Progenitor cell of endocrine pancreas (in vitro differentiated cells): Measurements from ENCODE around the gene INTS1. TPM values are rescaled to one million over a fixed set of nuclear protein-coding genes. Genes with fewer than 3 reads are reported as not detected.

Experiments used
- DNase-seq: peaks from one replicate; pipeline ENCODE4 v3.0.0; 2021; ENCODE audit warnings: low spot score; ENCODE audit not compliant: unreplicated experiment
- H3K27ac Mint-ChIP-seq: 2 replicates; pipeline ENCODE4 v1.8.0; 2021; ENCODE audit warnings: mild to moderate bottlenecking, moderate library complexity, mixed read lengths
- H3K27me3 Mint-ChIP-seq: 2 replicates; pipeline ENCODE4 v1.8.0; 2021; ENCODE audit warnings: mixed read lengths
- H3K36me3 Mint-ChIP-seq: 2 replicates; pipeline ENCODE4 v1.8.0; 2022; ENCODE audit warnings: mixed read lengths; ENCODE audit not compliant: insufficient read depth
- H3K4me1 Mint-ChIP-seq: 2 replicates; pipeline ENCODE4 v1.8.0; 2021; ENCODE audit warnings: low read depth, mixed read lengths
- H3K4me3 Mint-ChIP-seq: 2 replicates; pipeline ENCODE4 v1.8.0; 2021; ENCODE audit warnings: low read depth, mild to moderate bottlenecking, moderate library complexity, mixed read lengths
- H3K9me3 Mint-ChIP-seq: 2 replicates; pipeline ENCODE4 v1.8.0; 2021; ENCODE audit warnings: low read depth, mixed read lengths
- CTCF ChIP-seq: fragments of 200-600 bp; sonication (generic); IDR thresholded peaks from one replicate; pipeline ENCODE4 v1.5.0; 2021; ENCODE audit warnings: antibody characterized with exemption, mild to moderate bottlenecking; ENCODE audit not compliant: unreplicated experiment
- long read RNA-seq: library from polyadenylated mRNA; unstranded; transcript quantifications from one replicate; pipeline ENCODE4 v2.0.0, GENCODE V29; 2020
- total RNA-seq: library from RNA; stranded (reverse); gene quantifications from 2 replicates; pipeline ENCODE4 v1.2.1, GENCODE V29; 2021

Gene INTS1, protein sequence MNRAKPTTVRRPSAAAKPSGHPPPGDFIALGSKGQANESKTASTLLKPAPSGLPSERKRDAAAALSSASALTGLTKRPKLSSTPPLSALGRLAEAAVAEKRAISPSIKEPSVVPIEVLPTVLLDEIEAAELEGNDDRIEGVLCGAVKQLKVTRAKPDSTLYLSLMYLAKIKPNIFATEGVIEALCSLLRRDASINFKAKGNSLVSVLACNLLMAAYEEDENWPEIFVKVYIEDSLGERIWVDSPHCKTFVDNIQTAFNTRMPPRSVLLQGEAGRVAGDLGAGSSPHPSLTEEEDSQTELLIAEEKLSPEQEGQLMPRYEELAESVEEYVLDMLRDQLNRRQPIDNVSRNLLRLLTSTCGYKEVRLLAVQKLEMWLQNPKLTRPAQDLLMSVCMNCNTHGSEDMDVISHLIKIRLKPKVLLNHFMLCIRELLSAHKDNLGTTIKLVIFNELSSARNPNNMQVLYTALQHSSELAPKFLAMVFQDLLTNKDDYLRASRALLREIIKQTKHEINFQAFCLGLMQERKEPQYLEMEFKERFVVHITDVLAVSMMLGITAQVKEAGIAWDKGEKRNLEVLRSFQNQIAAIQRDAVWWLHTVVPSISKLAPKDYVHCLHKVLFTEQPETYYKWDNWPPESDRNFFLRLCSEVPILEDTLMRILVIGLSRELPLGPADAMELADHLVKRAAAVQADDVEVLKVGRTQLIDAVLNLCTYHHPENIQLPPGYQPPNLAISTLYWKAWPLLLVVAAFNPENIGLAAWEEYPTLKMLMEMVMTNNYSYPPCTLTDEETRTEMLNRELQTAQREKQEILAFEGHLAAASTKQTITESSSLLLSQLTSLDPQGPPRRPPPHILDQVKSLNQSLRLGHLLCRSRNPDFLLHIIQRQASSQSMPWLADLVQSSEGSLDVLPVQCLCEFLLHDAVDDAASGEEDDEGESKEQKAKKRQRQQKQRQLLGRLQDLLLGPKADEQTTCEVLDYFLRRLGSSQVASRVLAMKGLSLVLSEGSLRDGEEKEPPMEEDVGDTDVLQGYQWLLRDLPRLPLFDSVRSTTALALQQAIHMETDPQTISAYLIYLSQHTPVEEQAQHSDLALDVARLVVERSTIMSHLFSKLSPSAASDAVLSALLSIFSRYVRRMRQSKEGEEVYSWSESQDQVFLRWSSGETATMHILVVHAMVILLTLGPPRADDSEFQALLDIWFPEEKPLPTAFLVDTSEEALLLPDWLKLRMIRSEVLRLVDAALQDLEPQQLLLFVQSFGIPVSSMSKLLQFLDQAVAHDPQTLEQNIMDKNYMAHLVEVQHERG (N-terminal part only)
- total RNA-seq = 145 and 150 TPM in 2 replicates
- long read RNA-seq, partial matches to known transcripts = 6 of 7 reads
- long read RNA-seq, other reads (novel, unspliced or antisense) = 1 of 7 reads

DNA sequence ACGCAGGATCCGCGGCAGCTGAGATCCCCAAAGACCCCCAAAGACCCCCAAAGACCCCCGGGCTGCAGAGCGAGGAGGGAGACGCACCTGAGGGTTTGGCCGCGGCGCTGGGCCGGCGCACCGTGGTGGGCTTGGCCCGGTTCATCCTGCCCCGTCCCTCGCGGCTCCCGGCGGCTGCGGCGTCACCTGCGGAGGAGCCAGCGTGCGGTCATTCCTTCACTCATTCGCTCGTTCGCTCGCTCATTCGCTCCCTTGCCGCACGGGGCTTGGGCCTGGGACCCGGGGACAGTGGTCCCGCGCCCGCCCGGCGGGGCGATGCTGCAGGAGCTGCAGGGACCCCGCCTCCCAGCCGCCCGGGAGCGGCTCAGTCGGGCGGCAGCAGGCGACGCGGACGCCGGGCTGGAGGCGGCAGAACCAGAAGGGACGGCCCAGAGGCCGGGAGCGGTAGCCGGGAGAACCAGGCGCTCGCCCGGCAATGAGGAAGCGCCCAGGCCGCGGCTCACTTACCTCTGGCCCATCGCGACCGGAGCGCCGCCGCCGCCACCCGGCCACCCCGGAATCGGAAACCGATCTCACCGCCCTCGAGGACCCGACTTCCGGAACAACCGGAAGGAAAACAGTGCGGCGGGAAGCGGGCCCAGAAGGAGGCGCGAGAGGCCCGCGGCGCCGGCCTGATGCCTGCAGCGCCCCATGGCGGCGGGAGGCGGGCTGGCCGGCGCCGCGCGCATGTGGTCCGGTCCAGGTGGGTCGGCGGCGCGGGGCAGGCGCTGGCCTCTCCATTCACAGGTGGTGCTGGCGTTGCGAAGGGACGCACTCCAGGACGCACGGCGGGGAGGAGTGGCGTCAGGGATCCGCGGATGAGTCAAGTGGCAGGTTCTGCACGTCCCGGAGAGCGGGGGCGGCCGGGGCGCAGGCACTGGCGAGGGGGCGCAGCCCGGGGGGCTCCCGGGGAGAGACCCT lies at the start of gene INTS1:
Gene INTS1 (minus strand): TSS at position 574 of the 960 bp plus-strand sequence. CDS start 429 bp downstream, at position 145.
- peak; percentile 93 for TF ChIP-seq CTCF

DNA sequence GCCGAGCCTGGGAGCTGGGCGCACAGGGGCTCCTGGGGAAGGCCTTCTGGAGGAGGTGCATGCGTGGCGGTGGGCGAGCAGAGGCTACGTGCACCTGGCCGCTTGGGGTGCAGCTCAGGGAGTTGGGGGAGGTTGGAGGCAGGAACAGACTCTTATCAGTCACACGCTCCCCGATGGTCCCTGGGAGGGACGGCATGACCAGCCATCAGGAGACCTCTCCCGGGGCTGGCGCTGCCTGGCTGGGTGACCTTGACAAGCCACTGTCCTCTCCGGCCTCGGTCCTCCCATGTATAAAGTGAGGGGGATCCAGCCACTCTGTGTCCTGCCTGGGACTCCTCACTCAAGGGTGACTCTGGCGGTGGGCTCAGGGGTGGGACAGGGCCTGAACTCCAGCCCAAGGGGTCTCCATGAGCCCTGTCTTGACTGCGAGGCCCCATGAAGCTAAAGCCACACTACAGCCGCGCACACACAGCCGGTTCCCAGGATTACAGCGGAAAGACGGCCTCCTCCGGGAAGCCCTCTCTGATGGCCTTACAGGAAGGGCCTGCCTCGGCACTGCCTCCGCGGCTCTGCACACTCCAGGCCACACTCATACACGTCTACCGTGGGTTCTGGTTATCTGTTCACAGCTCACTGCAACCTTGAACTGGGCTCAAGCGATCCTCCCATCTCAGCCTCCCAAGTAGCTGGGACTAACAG lies 49.5 kb upstream of the INTS1 start:
- Mint-ChIP-seq H3K27me3 (no peaks in the 10 kb centered on the region), H3K36me3 (no peaks in the 10 kb centered on the region), H3K27ac (peak overlapping the region; percentile 37), H3K4me3 (no peak overlapping the region), H3K9me3 (no peaks in the 10 kb centered on the region), H3K4me1 (peaks cover 7% of the 10 kb centered on the region)
- no peak for DNase-seq
- no peak for TF ChIP-seq CTCF

More for the DNA sequence above, at the start of gene INTS1:
- peak within 1 kb of the TSS; percentile 85 for H3K4me3 Mint-ChIP-seq
- H3K36me3 Mint-ChIP-seq = peaks cover 12% of the 10 kb centered on the region
- no peaks in the 10 kb centered on the region for H3K27me3 Mint-ChIP-seq
- H3K27ac Mint-ChIP-seq = peak within 1 kb of the TSS; percentile 89
- H3K4me1 Mint-ChIP-seq = peaks cover 23% of the 10 kb centered on the region
- DNase-seq = peak; percentile 83
- no peaks in the 10 kb centered on the region for H3K9me3 Mint-ChIP-seq

- Mint-ChIP-seq H3K9me3 (no peaks in the 10 kb centered on the region), H3K4me3 (no peak overlapping the region), H3K27ac (no peak overlapping the region), H3K4me1 (peaks cover 7% of the 10 kb centered on the region), H3K36me3 (no peaks in the 10 kb centered on the region), H3K27me3 (no peaks in the 10 kb centered on the region)
- DNase-seq = no peak
- no peak for TF ChIP-seq CTCF
Observed at GRCh38 chr7:1552200-1552599, 48.0 kb upstream of the INTS1 start.

DNA sequence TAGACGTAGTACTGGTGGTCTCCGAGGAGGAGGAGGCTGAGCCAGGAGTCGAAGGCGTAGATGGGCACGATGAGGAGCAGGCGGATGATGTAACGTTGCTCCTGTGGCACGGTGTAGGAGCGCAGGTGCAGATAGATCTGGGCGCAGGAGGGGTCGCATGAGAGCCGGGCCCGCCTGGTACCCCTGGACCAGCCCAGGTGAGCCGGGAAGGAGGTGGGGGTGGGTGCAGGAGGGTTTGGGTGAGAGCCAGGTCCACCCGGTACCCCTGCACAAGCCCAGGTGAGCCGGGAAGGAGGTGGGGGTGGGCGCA lies 46.6 kb upstream of the INTS1 start:
- no peaks in the 10 kb centered on the region for H3K9me3 Mint-ChIP-seq
- DNase-seq = no peak
- H3K4me1 Mint-ChIP-seq = peaks cover 2% of the 10 kb centered on the region
- no peaks in the 10 kb centered on the region for H3K27me3 Mint-ChIP-seq
- H3K27ac Mint-ChIP-seq = no peak overlapping the region
- no peaks in the 10 kb centered on the region for H3K36me3 Mint-ChIP-seq
- no peak overlapping the region for H3K4me3 Mint-ChIP-seq
- no peak for TF ChIP-seq CTCF
